HepG2 (cell line): ENCODE data around the gene RNF114. TPM values are rescaled to one million over a fixed set of nuclear protein-coding genes. Genes with fewer than 3 reads are reported as not detected.

Source experiments
- JUN ChIP-seq: sonication (generic); formaldehyde crosslinking; IDR thresholded peaks from 2 replicates; pipeline ENCODE4 v1.4.0; 2020; ENCODE audit warnings: mild to moderate bottlenecking, missing genetic modification reagents
- RNF219 ChIP-seq: sonication (generic); formaldehyde crosslinking; IDR thresholded peaks from 2 replicates; pipeline ENCODE4 v1.5.0; 2020; ENCODE audit warnings: mild to moderate bottlenecking, missing genetic modification reagents
- TRIM22 ChIP-seq: fragments of 450-650 bp; IDR thresholded peaks from 2 replicates; pipeline ENCODE4 v1.6.1; 2017
- ZBTB34 ChIP-seq: sonication (generic); formaldehyde crosslinking; IDR thresholded peaks from 2 replicates; pipeline ENCODE4 v1.8.0; 2022; ENCODE audit warnings: mild to moderate bottlenecking, missing genetic modification reagents
- ZHX2 ChIP-seq, 2 experiments: sonication (generic) in 1 of 2; formaldehyde crosslinking in 1 of 2; IDR thresholded peaks; 2 replicates each; pipeline versions ENCODE4 v1.6.1 to v1.9.0; 2014 to 2022; ENCODE audit warnings: antibody characterized with exemption in 1 of 2, borderline replicate concordance in 1 of 2, inconsistent platforms in 1 of 2, low read depth in 1 of 2, missing genetic modification reagents in 1 of 2
- ZNF546 ChIP-seq: sonication (generic); formaldehyde crosslinking; conservative IDR thresholded peaks from 2 replicates; pipeline ENCODE4 v1.8.1; 2023; ENCODE audit warnings: mild to moderate bottlenecking, missing genetic modification reagents
- ZNF646 ChIP-seq: sonication (generic); formaldehyde crosslinking; IDR thresholded peaks from 2 replicates; pipeline ENCODE4 v1.9.0; 2021; ENCODE audit warnings: mild to moderate bottlenecking, missing genetic modification reagents
- polyA plus RNA-seq, 8 experiments: library from polyadenylated mRNA; depleted of rRNA in 3 of 8; stranded (reverse) in 7 of 8; unstranded in 1 of 8; fragments of >200 nt; fragmentation: Illumina TruSeq in 4 of 8; extraction: Trizol in 4 of 8; gene quantifications; 2 replicates each; pipeline versions ENCODE4 v1.2.1 to v1.2.3, GENCODE V29; 2011 to 2016; ENCODE audit warnings: low read depth in 4 of 8, missing spikeins in 1 of 8, mixed read lengths in 1 of 8; ENCODE audit not compliant: insufficient read depth in 1 of 8
- total RNA-seq, 5 experiments: library from RNA; depleted of rRNA; stranded (reverse); fragments of >200 nt; fragmentation: Illumina TruSeq; extraction: Trizol; gene quantifications; 2 replicates each; pipeline ENCODE4 v1.2.3, GENCODE V29; 2016; ENCODE audit warnings: low read depth in 1 of 5

RNF114 gene
- total and polyA plus RNA-seq, 2 of the 13 experiments (the other 11 are each of a cell fraction or from before 2014, with no cell fraction given), result 119 to 126 TPM

GRCh38 chr20:49899541-49900383 lies 36.4 kb upstream of the RNF114 start (continued):
- TF ChIP-seq JUN (CRISPR knock-in tag), result no peak
- TF ChIP-seq ZHX2 (IDR thresholded peaks at IDR 0.05; ENCODE audit: low read depth), result no peak
- TF ChIP-seq ZHX2 (CRISPR knock-in tag; IDR thresholded peaks at IDR 0.05; ENCODE audit: borderline replicate concordance), result no peak
- no peak for TF ChIP-seq ZNF546 (CRISPR knock-in tag)
- TF ChIP-seq ZNF646, result no peak
- TF ChIP-seq TRIM22, result no peak
- TF ChIP-seq ZBTB34 (CRISPR knock-in tag), result no peak
- TF ChIP-seq RNF219 (CRISPR knock-in tag), result 0 out of 2 replicates have a peak, but pooled peaks have one; percentile 25
